Endodermal cell (in vitro differentiated cells): ENCODE measurements around the gene TMEM236. TPM values are rescaled to one million over a fixed set of nuclear protein-coding genes. Genes with fewer than 3 reads are reported as not detected.

Experiments used
- DNase-seq: peaks from one replicate; pipeline ENCODE4 v3.0.0-alpha.2; 2017
- H3K27ac ChIP-seq: 2 replicates; pipeline ENCODE4 v1.5.1; 2013; ENCODE audit warnings: mild to moderate bottlenecking, low read depth, low read length, moderate library complexity
- H3K27me3 ChIP-seq: 2 replicates; pipeline ENCODE4 v1.6.1; 2013; ENCODE audit warnings: mild to moderate bottlenecking, low read length, moderate library complexity; ENCODE audit not compliant: insufficient read depth, control insufficient read depth, poor library complexity, severe bottlenecking
- H3K36me3 ChIP-seq: 2 replicates; pipeline ENCODE4 v1.7.0; 2013; ENCODE audit warnings: mild to moderate bottlenecking, low read length, moderate library complexity; ENCODE audit not compliant: control insufficient read depth, insufficient read depth
- H3K4me1 ChIP-seq: one replicate; pipeline ENCODE4 v1.7.0; 2013; ENCODE audit warnings: low read length; ENCODE audit not compliant: control insufficient read depth, insufficient read depth
- H3K4me3 ChIP-seq: 2 replicates; pipeline ENCODE4 v1.5.1; 2013; ENCODE audit warnings: mild to moderate bottlenecking, low read length, moderate library complexity
- H3K9ac ChIP-seq: 2 replicates; pipeline ENCODE4 v1.6.1; 2013; ENCODE audit warnings: mild to moderate bottlenecking, low read length, moderate library complexity; ENCODE audit not compliant: poor library complexity, severe bottlenecking; ENCODE audit errors: extremely low read depth
- H3K9me3 ChIP-seq: 2 replicates; pipeline ENCODE4 v1.6.1; 2013; ENCODE audit warnings: mild to moderate bottlenecking, low read length, moderate library complexity; ENCODE audit not compliant: control insufficient read depth
- H3K27ac Mint-ChIP-seq: 2 replicates; pipeline ENCODE4 v1.8.0; 2020; ENCODE audit warnings: mixed read lengths
- H3K27me3 Mint-ChIP-seq: 2 replicates; pipeline ENCODE4 v1.8.0; 2021; ENCODE audit warnings: mild to moderate bottlenecking, mixed read lengths; ENCODE audit not compliant: insufficient read depth
- H3K36me3 Mint-ChIP-seq: 2 replicates; pipeline ENCODE4 v1.8.0; 2020; ENCODE audit warnings: low read depth, mixed read lengths
- H3K4me1 Mint-ChIP-seq: 2 replicates; pipeline ENCODE4 v1.8.0; 2020; ENCODE audit warnings: mixed read lengths
- H3K4me3 Mint-ChIP-seq: 2 replicates; pipeline ENCODE4 v1.8.0; 2020; ENCODE audit warnings: mild to moderate bottlenecking, moderate library complexity, mixed read lengths
- H3K9me3 Mint-ChIP-seq: 2 replicates; pipeline ENCODE4 v1.8.0; 2020; ENCODE audit warnings: mild to moderate bottlenecking, mixed read lengths
- WGBS, 2 experiments: methylation state at CpG; one replicate each; pipeline versions ENCODE4 v1.1.5 to v1.1.7; 2013; ENCODE audit warnings: missing lambda C conversion rate in 2 of 2, mixed read lengths in 1 of 2; ENCODE audit not compliant: insufficient coverage in 1 of 2, insufficient read length in 1 of 2; 5-methylcytosine and 5-hydroxymethylcytosine counted together
- total RNA-seq, 2 donors: library from RNA; stranded (reverse); fragmentation: NEBNext Ultra II Directional in 1 of 2; extraction: Animal tissue kit (Norgen Biotek cat#: 25700) in 1 of 2; gene quantifications; 2 replicates in 1 of 2; 3 replicates in 1 of 2; pipeline ENCODE4 v1.2.1, GENCODE V29; 2021
- TF ChIP-seq, protein P1 (sequence below): fragments of 200-600 bp; sonication (generic); conservative IDR thresholded peaks from 2 replicates; pipeline ENCODE4 v1.5.0; 2021; ENCODE audit warnings: antibody characterized with exemption, mild to moderate bottlenecking

TMEM236 gene
- total RNA-seq, 2 donors from 2014 or later = 0.04 TPM; not detected in 1

- Histone ChIP-seq H3K4me1 (peaks cover 9% of the 10 kb centered on the region), H3K36me3 (no peaks in the 10 kb centered on the region), H3K4me3 (no peak overlapping the region), H3K27ac (no peak overlapping the region), H3K9me3 (peaks cover 22% of the 10 kb centered on the region), H3K27me3 (no peaks in the 10 kb centered on the region), H3K9ac (peak overlapping the region; percentile 7)
- 86 to 97% methylated on average over 5 to 6 of the region's 6 CpGs for WGBS, 2 experiments
- Mint-ChIP-seq H3K4me1 (peaks cover 29% of the 10 kb centered on the region), H3K4me3 (no peak overlapping the region), H3K27me3 (no peaks in the 10 kb centered on the region), H3K27ac (peak overlapping the region; percentile 61), H3K36me3 (peaks cover 3% of the 10 kb centered on the region), H3K9me3 (peaks cover 18% of the 10 kb centered on the region)
- TF ChIP-seq, protein P1, sequence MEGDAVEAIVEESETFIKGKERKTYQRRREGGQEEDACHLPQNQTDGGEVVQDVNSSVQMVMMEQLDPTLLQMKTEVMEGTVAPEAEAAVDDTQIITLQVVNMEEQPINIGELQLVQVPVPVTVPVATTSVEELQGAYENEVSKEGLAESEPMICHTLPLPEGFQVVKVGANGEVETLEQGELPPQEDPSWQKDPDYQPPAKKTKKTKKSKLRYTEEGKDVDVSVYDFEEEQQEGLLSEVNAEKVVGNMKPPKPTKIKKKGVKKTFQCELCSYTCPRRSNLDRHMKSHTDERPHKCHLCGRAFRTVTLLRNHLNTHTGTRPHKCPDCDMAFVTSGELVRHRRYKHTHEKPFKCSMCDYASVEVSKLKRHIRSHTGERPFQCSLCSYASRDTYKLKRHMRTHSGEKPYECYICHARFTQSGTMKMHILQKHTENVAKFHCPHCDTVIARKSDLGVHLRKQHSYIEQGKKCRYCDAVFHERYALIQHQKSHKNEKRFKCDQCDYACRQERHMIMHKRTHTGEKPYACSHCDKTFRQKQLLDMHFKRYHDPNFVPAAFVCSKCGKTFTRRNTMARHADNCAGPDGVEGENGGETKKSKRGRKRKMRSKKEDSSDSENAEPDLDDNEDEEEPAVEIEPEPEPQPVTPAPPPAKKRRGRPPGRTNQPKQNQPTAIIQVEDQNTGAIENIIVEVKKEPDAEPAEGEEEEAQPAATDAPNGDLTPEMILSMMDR = no peak
- no peak for DNase-seq
Measured at GRCh38 chr10:17793823-17794644, 42.0 kb downstream of the TMEM236 start.

GRCh38 chr10:17795083-17795482 is 43.1 kb downstream of the TMEM236 start:
- no peak overlapping the region for H3K27ac Mint-ChIP-seq
- peaks cover 29% of the 10 kb centered on the region for H3K4me1 Mint-ChIP-seq
- peaks cover 3% of the 10 kb centered on the region for H3K36me3 Mint-ChIP-seq
- H3K4me3 Mint-ChIP-seq = no peak overlapping the region
- H3K4me3 ChIP-seq = no peak overlapping the region
- peaks cover 18% of the 10 kb centered on the region for H3K9me3 Mint-ChIP-seq
- H3K9me3 ChIP-seq = peaks cover 22% of the 10 kb centered on the region
- no peaks in the 10 kb centered on the region for H3K27me3 ChIP-seq
- no peak overlapping the region for H3K9ac ChIP-seq
- no peaks in the 10 kb centered on the region for H3K36me3 ChIP-seq
- peaks cover 9% of the 10 kb centered on the region for H3K4me1 ChIP-seq
- DNase-seq = no peak
- H3K27me3 Mint-ChIP-seq = no peaks in the 10 kb centered on the region
- 88 to 100% methylated on average over 2 to 4 of the region's 4 CpGs for WGBS, 2 experiments
- TF ChIP-seq, protein P1 = no peak
- H3K27ac ChIP-seq = no peak overlapping the region

GRCh38 chr10:17795813-17796594 is 44.0 kb downstream of the TMEM236 start:
- peaks cover 29% of the 10 kb centered on the region for H3K4me1 Mint-ChIP-seq

More at GRCh38 chr10:17795813-17796594, 44.0 kb downstream of the TMEM236 start:
- no peak overlapping the region for H3K4me3 Mint-ChIP-seq
- H3K9me3 Mint-ChIP-seq = peaks cover 18% of the 10 kb centered on the region
- Histone ChIP-seq H3K27me3 (no peaks in the 10 kb centered on the region), H3K9me3 (peaks cover 22% of the 10 kb centered on the region), H3K4me1 (peaks cover 9% of the 10 kb centered on the region), H3K4me3 (peak overlapping the region; percentile 61), H3K36me3 (no peaks in the 10 kb centered on the region), H3K27ac (no peak overlapping the region), H3K9ac (no peak overlapping the region)
- 93 to 98% methylated on average over 12 to 17 of the region's 17 CpGs for WGBS, 2 experiments
- no peak for DNase-seq
- H3K27ac Mint-ChIP-seq = no peak overlapping the region
- peaks cover 3% of the 10 kb centered on the region for H3K36me3 Mint-ChIP-seq
- TF ChIP-seq, protein P1 = no peak
- H3K27me3 Mint-ChIP-seq = no peaks in the 10 kb centered on the region
